H9 (cell line): ENCODE results near the gene EFCAB12. TPM values are rescaled to one million over a fixed set of nuclear protein-coding genes. Genes with fewer than 3 reads are reported as not detected.
A peak's percentile ranks its signal among the peaks of the same experiment; 100 is the strongest.

Source experiments
- DNase-seq: peaks from one replicate; pipeline ENCODE4 v3.0.0-alpha.2; 2017
- H2AFZ ChIP-seq: one replicate; pipeline ENCODE4 v1.6.1; 2013; ENCODE audit warnings: mild to moderate bottlenecking, low read length, control low read depth, moderate library complexity
- H2AK5ac ChIP-seq: 2 replicates; pipeline ENCODE4 v1.6.1; 2013; ENCODE audit warnings: low read length, control low read depth, mixed read lengths; ENCODE audit not compliant: insufficient read length
- H2BK120ac ChIP-seq: one replicate; pipeline ENCODE4 v1.6.1; 2013; ENCODE audit warnings: low read depth, mild to moderate bottlenecking, low read length, control low read depth, inconsistent platforms; ENCODE audit not compliant: poor library complexity, severe bottlenecking
- H2BK12ac ChIP-seq: 2 replicates; pipeline ENCODE4 v1.6.1; 2013; ENCODE audit warnings: low read length, control low read depth, mixed read lengths, low read depth; ENCODE audit not compliant: insufficient read length
- H2BK15ac ChIP-seq: 2 replicates; pipeline ENCODE4 v1.6.1; 2013; ENCODE audit warnings: low read depth, low read length, control low read depth
- H2BK20ac ChIP-seq: one replicate; pipeline ENCODE4 v1.6.1; 2013; ENCODE audit warnings: low read depth, mild to moderate bottlenecking, low read length, control low read depth, inconsistent platforms; ENCODE audit not compliant: poor library complexity, severe bottlenecking
- H2BK5ac ChIP-seq: 2 replicates; pipeline ENCODE4 v1.6.1; 2013; ENCODE audit warnings: low read length, control low read depth, mixed read lengths; ENCODE audit not compliant: insufficient read length
- H3K14ac ChIP-seq: 2 replicates; pipeline ENCODE4 v1.6.1; 2013; ENCODE audit warnings: low read length, control low read depth; ENCODE audit not compliant: insufficient read depth
- H3K18ac ChIP-seq: 2 replicates; pipeline ENCODE4 v1.6.1; 2013; ENCODE audit warnings: low read depth, mild to moderate bottlenecking, mixed read lengths, low read length, control low read depth; ENCODE audit not compliant: insufficient read length
- H3K23ac ChIP-seq: 2 replicates; pipeline ENCODE4 v1.6.1; 2013; ENCODE audit warnings: low read length, control low read depth, mixed read lengths, low read depth; ENCODE audit not compliant: insufficient read length
- H3K23me2 ChIP-seq: 2 replicates; pipeline ENCODE4 v1.6.1; 2013; ENCODE audit warnings: low read depth, mild to moderate bottlenecking, mixed read lengths, low read length, control low read depth; ENCODE audit not compliant: insufficient read length, poor library complexity, severe bottlenecking
- H3K27ac ChIP-seq: 2 replicates; pipeline ENCODE4 v1.5.1; 2013; ENCODE audit warnings: low read length, control low read depth, mixed read lengths, low read depth; ENCODE audit not compliant: insufficient read length
- H3K27me3 ChIP-seq: 2 replicates; pipeline ENCODE4 v1.6.1; 2013; ENCODE audit warnings: low read length, control low read depth, inconsistent platforms; ENCODE audit not compliant: insufficient read depth
- H3K4ac ChIP-seq: 2 replicates; pipeline ENCODE4 v1.6.1; 2013; ENCODE audit warnings: low read depth, mild to moderate bottlenecking, control low read depth, inconsistent platforms, low read length, moderate library complexity
- H3K4me1 ChIP-seq: 2 replicates; pipeline ENCODE4 v1.6.1; 2013; ENCODE audit warnings: low read length, control low read depth, inconsistent platforms; ENCODE audit not compliant: insufficient read depth
- H3K4me2 ChIP-seq: 2 replicates; pipeline ENCODE4 v1.6.1; 2013; ENCODE audit warnings: low read length, control low read depth, mixed read lengths; ENCODE audit not compliant: insufficient read length, insufficient read depth
- H3K56ac ChIP-seq: 2 replicates; pipeline ENCODE4 v1.6.1; 2013; ENCODE audit warnings: low read depth, mild to moderate bottlenecking, mixed read lengths, low read length, control low read depth; ENCODE audit not compliant: insufficient read length
- H3K79me1 ChIP-seq: 2 replicates; pipeline ENCODE4 v1.6.1; 2013; ENCODE audit warnings: low read depth, mild to moderate bottlenecking, moderate library complexity, low read length, control low read depth, inconsistent platforms; ENCODE audit not compliant: insufficient read depth, poor library complexity, severe bottlenecking
- H3K79me2 ChIP-seq: 2 replicates; pipeline ENCODE4 v1.6.1; 2013; ENCODE audit warnings: low read length, control low read depth, inconsistent platforms; ENCODE audit not compliant: insufficient read depth
- H3K9ac ChIP-seq: 2 replicates; pipeline ENCODE4 v1.6.1; 2013; ENCODE audit warnings: low read length, control low read depth, mixed read lengths; ENCODE audit not compliant: insufficient read length; ENCODE audit errors: extremely low read depth
- H3K9me3 ChIP-seq: one replicate; pipeline ENCODE4 v1.6.1; 2013; ENCODE audit warnings: low read depth, low read length, inconsistent platforms; ENCODE audit not compliant: control insufficient read depth
- H3T11ph ChIP-seq: one replicate; pipeline ENCODE4 v1.6.1; 2013; ENCODE audit warnings: mild to moderate bottlenecking, low read length, control low read depth, inconsistent platforms
- H4K20me1 ChIP-seq: one replicate; pipeline ENCODE4 v1.6.1; 2013; ENCODE audit not compliant: control insufficient read depth, insufficient read length, insufficient read depth
- H4K5ac ChIP-seq: 2 replicates; pipeline ENCODE4 v1.6.1; 2013; ENCODE audit warnings: low read depth, mild to moderate bottlenecking, mixed read lengths, low read length, control low read depth; ENCODE audit not compliant: insufficient read length
- H4K8ac ChIP-seq: replicated peaks from 2 replicates; pipeline ENCODE4 v1.6.1; 2013; ENCODE audit warnings: low read length, control low read depth, mixed read lengths, low read depth; ENCODE audit not compliant: insufficient read length
- H4K91ac ChIP-seq: 2 replicates; pipeline ENCODE4 v1.6.1; 2013; ENCODE audit warnings: low read depth, mild to moderate bottlenecking, moderate library complexity, mixed read lengths, low read length, control low read depth; ENCODE audit not compliant: insufficient read length
- H3K27ac Mint-ChIP-seq, 3 experiments: 2 replicates in 2 of 3; 3 replicates in 1 of 3; pipeline ENCODE4 v1.8.0; 2020 to 2021; ENCODE audit warnings: mixed read lengths in 3 of 3, mild to moderate bottlenecking in 1 of 3, moderate library complexity in 1 of 3
- H3K27me3 Mint-ChIP-seq: 2 replicates; pipeline ENCODE4 v1.8.0; 2021; ENCODE audit warnings: low read depth, mild to moderate bottlenecking, moderate library complexity, mixed read lengths
- H3K36me3 Mint-ChIP-seq, 3 experiments: 2 replicates in 2 of 3; 3 replicates in 1 of 3; pipeline ENCODE4 v1.8.0; 2020 to 2021; ENCODE audit warnings: low read depth in 3 of 3, mixed read lengths in 3 of 3; ENCODE audit not compliant: insufficient read depth in 1 of 3
- H3K4me1 Mint-ChIP-seq, 2 experiments: 2 replicates each; pipeline ENCODE4 v1.8.0; 2020; ENCODE audit warnings: mixed read lengths in 2 of 2
- H3K4me3 Mint-ChIP-seq, 2 experiments: 2 replicates in 1 of 2; 3 replicates in 1 of 2; pipeline ENCODE4 v1.8.0; 2020 to 2021; ENCODE audit warnings: mild to moderate bottlenecking in 2 of 2, mixed read lengths in 2 of 2, moderate library complexity in 1 of 2
- H3K9me3 Mint-ChIP-seq, 2 experiments: 2 replicates in 1 of 2; 3 replicates in 1 of 2; pipeline ENCODE4 v1.8.0; 2020; ENCODE audit warnings: mild to moderate bottlenecking in 2 of 2, mixed read lengths in 2 of 2, moderate library complexity in 1 of 2
- WGBS: extraction: QIAGEN DNeasy Blood & Tissue Kit; methylation state at CpG from one replicate; pipeline ENCODE4 v1.1.7; 2013; ENCODE audit warnings: missing lambda C conversion rate, low lambda C conversion rate, mixed read lengths; ENCODE audit not compliant: insufficient read length; ENCODE audit errors: extremely low coverage; 5-methylcytosine and 5-hydroxymethylcytosine counted together
- total RNA-seq: library from RNA; stranded (reverse); gene quantifications from 2 replicates; pipeline ENCODE4 v1.2.1, GENCODE V29; 2021
- TF ChIP-seq, protein P1 (sequence below): fragments of 200-600 bp; sonication (generic); conservative IDR thresholded peaks from 3 replicates; pipeline ENCODE4 v1.8.0; 2021; ENCODE audit warnings: antibody characterized with exemption, mild to moderate bottlenecking

The EFCAB12 gene
- total RNA-seq, 1 experiment from 2014 or later: 0.28 TPM

- Histone ChIP-seq H3K4me1 (no peaks in the 10 kb centered on the region), H2BK15ac (no peak overlapping the region), H4K8ac (no peak overlapping the region)
These were observed 47.4 kb upstream of the EFCAB12 start for GRCh38 chr3:129475863-129476262.

More at GRCh38 chr3:129475863-129476262, 47.4 kb upstream of the EFCAB12 start:
- Histone ChIP-seq H4K91ac (no peak overlapping the region), H3K14ac (no peak overlapping the region), H3K9ac (no peak overlapping the region), H3K23ac (no peak overlapping the region), H3K4ac (no peak overlapping the region), H2AK5ac (no peak overlapping the region), H2AFZ (no peak overlapping the region), H3K27ac (no peak overlapping the region), H3K23me2 (no peaks in the 10 kb centered on the region), H2BK12ac (no peak overlapping the region), H3K79me1 (no peaks in the 10 kb centered on the region), H3K79me2 (no peaks in the 10 kb centered on the region), H2BK20ac (no peak overlapping the region), H4K5ac (no peak overlapping the region), H3T11ph (no peak overlapping the region), H2BK5ac (no peak overlapping the region), H4K20me1 (no peaks in the 10 kb centered on the region), H3K4me2 (no peak overlapping the region), H3K9me3 (no peaks in the 10 kb centered on the region), H3K27me3 (no peaks in the 10 kb centered on the region), H3K56ac (no peak overlapping the region), H2BK120ac (no peak overlapping the region), H3K18ac (no peak overlapping the region)
- Mint-ChIP-seq H3K4me1 (no peaks in the 10 kb centered on the region), H3K9me3 (no peaks in the 10 kb centered on the region), H3K27me3 (no peaks in the 10 kb centered on the region), H3K4me3 (no peak overlapping the region), H3K27ac (peak overlapping the region in 1 of 3 experiments; percentile 49; a peak in 2 of 7 replicates), H3K36me3 (peaks cover 8 to 36% (median 31%) of the 10 kb centered on the region in 3 experiments)
- WGBS: no CpG with 5 or more reads among the region's 3 CpGs
- TF ChIP-seq, protein P1, sequence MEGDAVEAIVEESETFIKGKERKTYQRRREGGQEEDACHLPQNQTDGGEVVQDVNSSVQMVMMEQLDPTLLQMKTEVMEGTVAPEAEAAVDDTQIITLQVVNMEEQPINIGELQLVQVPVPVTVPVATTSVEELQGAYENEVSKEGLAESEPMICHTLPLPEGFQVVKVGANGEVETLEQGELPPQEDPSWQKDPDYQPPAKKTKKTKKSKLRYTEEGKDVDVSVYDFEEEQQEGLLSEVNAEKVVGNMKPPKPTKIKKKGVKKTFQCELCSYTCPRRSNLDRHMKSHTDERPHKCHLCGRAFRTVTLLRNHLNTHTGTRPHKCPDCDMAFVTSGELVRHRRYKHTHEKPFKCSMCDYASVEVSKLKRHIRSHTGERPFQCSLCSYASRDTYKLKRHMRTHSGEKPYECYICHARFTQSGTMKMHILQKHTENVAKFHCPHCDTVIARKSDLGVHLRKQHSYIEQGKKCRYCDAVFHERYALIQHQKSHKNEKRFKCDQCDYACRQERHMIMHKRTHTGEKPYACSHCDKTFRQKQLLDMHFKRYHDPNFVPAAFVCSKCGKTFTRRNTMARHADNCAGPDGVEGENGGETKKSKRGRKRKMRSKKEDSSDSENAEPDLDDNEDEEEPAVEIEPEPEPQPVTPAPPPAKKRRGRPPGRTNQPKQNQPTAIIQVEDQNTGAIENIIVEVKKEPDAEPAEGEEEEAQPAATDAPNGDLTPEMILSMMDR: no peak
- no peak for DNase-seq
